ENCODE measurements around the gene PCGF5. TPM values are rescaled to one million over a fixed set of nuclear protein-coding genes. Genes with fewer than 3 reads are reported as not detected.
"Not testable (repeated sequence)": the region's sequence is repeated elsewhere in the genome, so short reads cannot be mapped to it uniquely, and the experiment has no call there.

The PCGF5 gene
- total RNA-seq = 10 to 100 TPM; 65.0 to 76.1 (median 65.8) TPM
- long read RNA-seq, donor 1, full-length matches to known transcripts = 29 of 41 reads
- long read RNA-seq, donor 1, partial matches to known transcripts = 3 of 41 reads
- long read RNA-seq, donor 1, other reads (novel, unspliced or antisense) = 9 of 41 reads
- long read RNA-seq, donor 2, full-length matches to known transcripts = 29 of 37 reads
- long read RNA-seq, donor 2, partial matches to known transcripts = 4 of 37 reads
- long read RNA-seq, donor 2, other reads (novel, unspliced or antisense) = 4 of 37 reads

- TF ChIP-seq CTCF (IDR thresholded peaks at IDR 0.05) = peak; percentile 42
- H3K9me3 ChIP-seq = no peaks in the 10 kb centered on the region
- peaks cover 21% of the 10 kb centered on the region for H3K4me1 ChIP-seq (ENCODE audit: low read depth)
- no peaks in the 10 kb centered on the region for H3K36me3 ChIP-seq (ENCODE audit: low read depth)
- intact Hi-C loops (cut with DNase I, micrococcal nuclease) = loop anchor here in 1 of 2 donors (10.0 kb wide), 1 partner anchor 56 kb away; no protein-coding TSS in a partner anchor
- peak within 1 kb of the TSS; percentile 84 for H3K4me3 ChIP-seq
- peak; percentile 92 to 98 (median 96) for DNase-seq
- ATAC-seq = peak; percentile 98
Measured at GRCh38 chr10:91220194-91220953, at the start of gene PCGF5. Gene PCGF5, plus strand, starts transcription at chr10:91220663. Its CDS starts 2,209 bp downstream, at chr10:91222872.

GRCh38 chr10:91171485-91171884 is 49.0 kb upstream of the PCGF5 start:
- DNase-seq = no peak
- no peak for TF ChIP-seq CTCF (IDR thresholded peaks at IDR 0.05)
- intact Hi-C loops (cut with DNase I, micrococcal nuclease) = no loop called here
- Histone ChIP-seq H3K36me3 (ENCODE audit: low read depth) (no peaks in the 10 kb centered on the region), H3K9me3 (peaks cover 5% of the 10 kb centered on the region), H3K4me3 (no peak overlapping the region), H3K4me1 (ENCODE audit: low read depth) (no peaks in the 10 kb centered on the region)
- no peak for ATAC-seq

- TF ChIP-seq CTCF (IDR thresholded peaks at IDR 0.05) = no peak
- intact Hi-C loops (cut with DNase I, micrococcal nuclease) = no loop called here
- no peaks in the 10 kb centered on the region for H3K36me3 ChIP-seq (ENCODE audit: low read depth)
- no peak overlapping the region for H3K4me3 ChIP-seq
- peaks cover 5% of the 10 kb centered on the region for H3K9me3 ChIP-seq
- no peaks in the 10 kb centered on the region for H3K4me1 ChIP-seq (ENCODE audit: low read depth)
- ATAC-seq (peak; percentile 30), DNase-seq (no peak)
Measured at GRCh38 chr10:91172348-91172747, 48.1 kb upstream of the PCGF5 start.

GRCh38 chr10:91185239-91185875 is 35.1 kb upstream of the PCGF5 start:
- intact Hi-C loops (cut with DNase I, micrococcal nuclease) = no loop called here
- peak; percentile 22 for ATAC-seq
- no peaks in the 10 kb centered on the region for H3K36me3 ChIP-seq (ENCODE audit: low read depth)
- no peak overlapping the region for H3K4me3 ChIP-seq
- DNase-seq = no peak
- no peaks in the 10 kb centered on the region for H3K4me1 ChIP-seq (ENCODE audit: low read depth)
- no peaks in the 10 kb centered on the region for H3K9me3 ChIP-seq
- TF ChIP-seq CTCF (IDR thresholded peaks at IDR 0.05) = no peak

- H3K9me3 ChIP-seq = no peaks in the 10 kb centered on the region
- H3K4me3 ChIP-seq = no peak overlapping the region
- no peak for DNase-seq
- intact Hi-C loops (cut with DNase I, micrococcal nuclease) = no loop called here
- H3K36me3 ChIP-seq (ENCODE audit: low read depth) = no peaks in the 10 kb centered on the region
- TF ChIP-seq CTCF (IDR thresholded peaks at IDR 0.05) = no peak
- H3K4me1 ChIP-seq (ENCODE audit: low read depth) = no peaks in the 10 kb centered on the region
- ATAC-seq = no peak
Measured at GRCh38 chr10:91187156-91187555, 33.3 kb upstream of the PCGF5 start.

GRCh38 chr10:91188010-91188409 is 32.5 kb upstream of the PCGF5 start:
- DNase-seq; intact Hi-C loops (cut with DNase I, micrococcal nuclease); ATAC-seq; H3K9me3 ChIP-seq; H3K4me3 ChIP-seq; H3K36me3 ChIP-seq (ENCODE audit: low read depth); H3K4me1 ChIP-seq (ENCODE audit: low read depth): not testable (repeated sequence)

Measured in mucosa of descending colon (tissue), 3 donors.